NT2/D1 (cell line): ENCODE measurements around the gene BMF.

ENCODE experiments used
- DNase-seq: peaks from one replicate; pipeline ENCODE4 v3.0.0-alpha.2; 2011; ENCODE audit warnings: low read depth, low spot score
- H3K27me3 ChIP-seq: 2 replicates; pipeline ENCODE4 v1.6.0; 2011; ENCODE audit warnings: mild to moderate bottlenecking; ENCODE audit not compliant: insufficient read length, insufficient read depth
- H3K36me3 ChIP-seq: 2 replicates; pipeline ENCODE4 v1.6.1; 2011; ENCODE audit warnings: mild to moderate bottlenecking, low read length, mixed read lengths; ENCODE audit not compliant: insufficient read depth, insufficient read length
- H3K4me1 ChIP-seq: 2 replicates; pipeline ENCODE4 v1.5.1; 2011; ENCODE audit not compliant: insufficient read depth, insufficient read length
- H3K4me3 ChIP-seq: 2 replicates; pipeline ENCODE4 v1.5.1; 2011; ENCODE audit warnings: low read depth; ENCODE audit not compliant: insufficient read length
- H3K9ac ChIP-seq: 2 replicates; pipeline ENCODE4 v1.6.0; 2011; ENCODE audit warnings: low read depth; ENCODE audit not compliant: insufficient read length
- H3K9me3 ChIP-seq: 2 replicates; pipeline ENCODE4 v1.5.1; 2011; ENCODE audit warnings: mild to moderate bottlenecking, low read length; ENCODE audit not compliant: insufficient read depth
- SUZ12 ChIP-seq: IDR thresholded peaks from 2 replicates; pipeline ENCODE4 v1.6.1; 2011; ENCODE audit not compliant: insufficient read length, insufficient read depth; ENCODE audit errors: extremely low read depth
- YY1 ChIP-seq: IDR thresholded peaks from 2 replicates; pipeline ENCODE4 v1.6.1; 2011; ENCODE audit not compliant: insufficient read length, insufficient read depth
- ZNF274 ChIP-seq: IDR thresholded peaks from 2 replicates; pipeline ENCODE4 v1.6.1; 2011; ENCODE audit warnings: mild to moderate bottlenecking, low read depth, low read length

Gene BMF

DNA sequence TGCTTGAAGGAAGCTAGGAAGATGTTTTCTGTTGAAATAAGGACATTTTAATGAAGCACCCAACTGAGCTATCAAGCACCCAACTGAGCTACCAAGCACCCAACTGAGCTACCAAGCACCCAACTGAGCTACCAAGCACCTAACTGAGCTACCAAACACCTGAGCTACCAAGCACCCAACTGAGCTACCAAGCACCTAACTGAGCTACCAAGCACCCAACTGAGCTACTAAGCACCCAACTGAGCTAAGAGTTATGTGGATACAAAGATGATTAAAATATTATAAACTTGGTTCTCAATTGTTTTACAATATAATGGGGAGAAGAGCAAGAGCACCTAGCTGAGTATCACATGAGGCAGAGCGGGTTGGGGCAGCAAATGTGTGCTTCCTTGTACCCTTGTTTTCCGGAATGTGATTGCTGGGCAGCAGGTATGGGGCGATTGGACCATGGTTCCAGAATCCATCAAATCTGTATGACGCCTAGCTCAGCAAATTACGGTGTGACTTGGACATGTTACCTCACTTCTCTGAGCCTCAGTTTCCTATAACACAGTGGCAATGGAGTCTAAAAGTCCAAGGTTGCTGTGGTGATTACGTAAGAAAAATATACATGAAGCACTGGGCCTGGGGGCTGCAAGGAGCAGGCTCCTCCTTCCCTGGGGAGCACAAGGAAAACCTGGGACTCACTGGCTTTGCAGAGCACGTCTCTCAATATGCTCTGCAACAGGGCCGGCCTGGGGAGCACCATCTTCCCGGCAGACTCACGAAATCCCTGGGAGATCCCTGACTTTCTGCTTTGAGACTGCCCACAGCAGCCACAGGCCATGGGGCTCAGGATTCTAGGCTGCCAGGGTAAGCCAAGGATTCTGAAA lies 11.3 kb downstream of the BMF start:
- H3K27me3 ChIP-seq, result no peaks in the 10 kb centered on the region
- TF ChIP-seq ZNF274 (no peak), YY1 (no peak), SUZ12 (no peak)
- H3K4me3 ChIP-seq, result no peak overlapping the region
- H3K9ac ChIP-seq, result no peak overlapping the region
- no peak for DNase-seq
- H3K4me1 ChIP-seq, result peaks cover 16% of the 10 kb centered on the region
- H3K9me3 ChIP-seq, result no peaks in the 10 kb centered on the region
- H3K36me3 ChIP-seq, result peaks cover 8% of the 10 kb centered on the region

DNA sequence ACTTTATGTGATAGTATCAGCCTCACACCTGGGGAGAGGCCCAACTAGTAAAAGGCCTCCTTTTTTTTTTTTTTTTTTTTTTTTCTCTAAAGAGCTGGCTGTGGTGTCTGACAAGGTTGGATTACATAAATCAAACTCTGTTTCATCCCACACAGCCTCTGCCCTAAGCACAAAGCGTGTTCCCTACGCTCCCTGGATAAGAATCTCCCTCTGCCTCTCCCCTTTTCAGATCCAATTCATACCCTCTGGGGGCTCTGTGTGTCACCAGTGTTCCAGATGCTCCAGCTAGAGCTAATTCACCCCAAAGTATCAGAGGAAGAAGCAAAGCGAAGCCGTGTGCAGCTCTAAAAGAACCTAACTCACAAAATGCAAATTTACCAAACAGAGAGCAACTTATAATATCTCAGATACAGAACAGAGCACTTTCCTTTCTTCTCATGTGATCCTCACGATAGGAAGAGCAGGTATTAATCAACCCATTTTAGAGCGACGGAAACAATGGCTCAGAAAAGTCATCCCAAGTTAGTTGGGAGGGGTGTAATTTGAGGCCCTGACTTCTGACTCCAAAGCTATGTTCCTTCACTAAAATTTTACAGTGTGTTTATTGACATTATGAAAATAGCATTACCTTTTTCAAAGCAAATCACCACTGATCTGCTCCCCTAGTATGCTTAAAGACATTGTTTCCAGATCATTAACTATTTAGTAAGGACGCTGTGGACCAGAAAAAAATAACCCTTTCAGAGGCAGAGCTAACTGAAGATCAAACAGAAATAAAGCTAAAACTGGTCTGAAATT lies 12.4 kb downstream of the BMF start:
- DNase-seq, result no peak
- H3K36me3 ChIP-seq, result peaks cover 6% of the 10 kb centered on the region

DNA sequence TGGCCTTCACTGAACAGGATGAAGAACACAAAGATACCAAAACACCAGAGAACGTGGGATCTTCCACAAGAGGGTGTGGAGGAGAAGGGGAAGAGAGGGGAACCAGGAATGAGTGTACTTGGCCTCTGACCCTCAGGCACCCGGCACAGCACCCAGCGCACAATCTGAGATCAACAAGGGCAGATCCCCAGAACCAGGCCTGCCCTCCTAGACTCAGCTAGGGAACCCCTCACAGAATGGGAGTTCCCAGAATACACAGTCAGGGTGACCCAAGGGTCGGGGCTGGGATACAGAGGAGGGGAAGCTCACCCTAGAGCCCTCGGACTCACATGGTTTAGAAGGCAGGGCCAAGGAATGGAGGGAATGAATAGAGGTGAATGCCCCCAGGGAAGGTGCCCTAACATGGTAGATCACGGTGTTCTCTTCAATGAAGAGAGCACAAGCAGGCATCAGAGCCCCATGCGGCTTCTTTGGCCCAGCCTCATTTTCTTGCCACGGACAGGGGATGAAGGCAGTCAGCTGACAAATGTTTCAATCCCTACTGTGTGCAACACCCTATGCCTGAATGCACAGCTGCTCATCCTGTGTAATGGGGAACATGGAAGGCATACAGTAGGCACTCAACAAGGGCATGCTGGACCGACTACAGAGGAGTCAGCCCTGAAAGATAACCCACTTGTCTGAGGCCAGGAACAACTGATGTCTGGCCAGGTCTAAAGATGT lies 13.1 kb downstream of the BMF start:
- Histone ChIP-seq H3K4me3 (no peak overlapping the region), H3K36me3 (peaks cover 11% of the 10 kb centered on the region), H3K9me3 (no peaks in the 10 kb centered on the region), H3K9ac (no peak overlapping the region), H3K27me3 (no peaks in the 10 kb centered on the region), H3K4me1 (peaks cover 23% of the 10 kb centered on the region)
- TF ChIP-seq ZNF274 (no peak), SUZ12 (no peak), YY1 (no peak)
- no peak for DNase-seq

More for the DNA sequence above, 12.4 kb downstream of the BMF start:
- Histone ChIP-seq H3K27me3 (no peaks in the 10 kb centered on the region), H3K4me1 (peaks cover 16% of the 10 kb centered on the region), H3K9ac (no peak overlapping the region), H3K4me3 (no peak overlapping the region), H3K9me3 (no peaks in the 10 kb centered on the region)
- TF ChIP-seq ZNF274 (no peak), SUZ12 (no peak), YY1 (no peak)

GRCh38 chr15:40094156-40094555 lies 14.5 kb downstream of the BMF start:
- no peak overlapping the region for H3K4me3 ChIP-seq
- no peaks in the 10 kb centered on the region for H3K27me3 ChIP-seq
- H3K4me1 ChIP-seq, result peaks cover 25% of the 10 kb centered on the region
- no peaks in the 10 kb centered on the region for H3K9me3 ChIP-seq
- peaks cover 17% of the 10 kb centered on the region for H3K36me3 ChIP-seq
- H3K9ac ChIP-seq, result no peak overlapping the region
- DNase-seq, result no peak
- TF ChIP-seq ZNF274, result no peak
- no peak for TF ChIP-seq SUZ12
- TF ChIP-seq YY1, result no peak

GRCh38 chr15:40092979-40093869 lies 15.5 kb downstream of the BMF start:
- H3K36me3 ChIP-seq, result peaks cover 17% of the 10 kb centered on the region
- TF ChIP-seq ZNF274, result no peak
- TF ChIP-seq SUZ12, result no peak
- no peak for TF ChIP-seq YY1
- peaks cover 25% of the 10 kb centered on the region for H3K4me1 ChIP-seq
- no peak overlapping the region for H3K9ac ChIP-seq
- no peaks in the 10 kb centered on the region for H3K9me3 ChIP-seq
- H3K4me3 ChIP-seq, result no peak overlapping the region
- H3K27me3 ChIP-seq, result no peaks in the 10 kb centered on the region
- no peak for DNase-seq

- H3K27me3 ChIP-seq, result no peaks in the 10 kb centered on the region
- TF ChIP-seq ZNF274, result no peak
- no peak for TF ChIP-seq SUZ12
- no peak for TF ChIP-seq YY1
- H3K4me3 ChIP-seq, result no peak overlapping the region
- peaks cover 24% of the 10 kb centered on the region for H3K4me1 ChIP-seq
- no peak overlapping the region for H3K9ac ChIP-seq
- peaks cover 17% of the 10 kb centered on the region for H3K36me3 ChIP-seq
- no peak for DNase-seq
- H3K9me3 ChIP-seq, result no peaks in the 10 kb centered on the region
These were observed 16.3 kb downstream of the BMF start for GRCh38 chr15:40092256-40092978.
